IMR-90 (cell line): ENCODE measurements around the gene C11orf54. TPM values are rescaled to one million over a fixed set of nuclear protein-coding genes. Genes with fewer than 3 reads are reported as not detected.

ENCODE experiments used
- ATAC-seq: fragments of 200-7000 bp; cut with Tn5 transposase; 2 replicates; pipeline ENCODE4 v1.9.1; 2020; ENCODE audit warnings: low read depth, mild to moderate bottlenecking, moderate library complexity
- BruUV-seq: library from RNA; stranded (reverse); fragments of 400-500 nt; replicated peaks from 2 replicates; lab custom pipeline; 2021; lab: Mats Ljungman, UMichigan
- CTCF ChIA-PET: fragments of 300-600 bp; formaldehyde crosslinking; extraction: SDS; loops from one replicate; lab custom pipeline; 2021; ENCODE audit warnings: antibody characterized with exemption; lab: Yijun Ruan, JAX
- POLR2A ChIA-PET: fragments of 300-600 bp; sonication (Branson Sonifier 250); formaldehyde crosslinking; loops from one replicate; lab custom pipeline; 2022; ENCODE audit warnings: antibody characterized with exemption; ENCODE audit not compliant: unreplicated experiment; lab: Charles Lee
- DNase-seq: peaks from one replicate; pipeline ENCODE4 v3.0.0; 2013
- H2AFZ ChIP-seq: replicated peaks from 2 replicates; pipeline ENCODE3; 2013; ENCODE audit warnings: low read length, mild to moderate bottlenecking; ENCODE audit not compliant: poor library complexity
- H2AK5ac ChIP-seq: 2 replicates; pipeline ENCODE4 v1.6.1; 2013; ENCODE audit warnings: low read depth, low read length, inconsistent platforms
- H2AK9ac ChIP-seq: replicated peaks from 2 replicates; pipeline ENCODE3; 2013; ENCODE audit warnings: mild to moderate bottlenecking, low read depth, low read length, moderate library complexity; ENCODE audit not compliant: poor library complexity
- H2BK120ac ChIP-seq: 2 replicates; pipeline ENCODE4 v1.6.1; 2013; ENCODE audit warnings: low read depth, low read length, inconsistent platforms
- H2BK15ac ChIP-seq: 3 replicates; pipeline ENCODE4 v1.6.1; 2013; ENCODE audit warnings: low read depth, low read length, inconsistent platforms
- H2BK20ac ChIP-seq: 2 replicates; pipeline ENCODE4 v1.6.1; 2013; ENCODE audit warnings: low read depth, mild to moderate bottlenecking, inconsistent platforms, low read length, moderate library complexity
- H2BK5ac ChIP-seq: 2 replicates; pipeline ENCODE4 v1.6.1; 2013; ENCODE audit warnings: mild to moderate bottlenecking, low read depth, low read length, inconsistent platforms; ENCODE audit not compliant: poor library complexity, severe bottlenecking
- H3K14ac ChIP-seq: replicated peaks from 2 replicates; pipeline ENCODE4 v1.6.1; 2013; ENCODE audit warnings: low read depth, low read length, inconsistent platforms
- H3K18ac ChIP-seq: 2 replicates; pipeline ENCODE4 v1.6.1; 2013; ENCODE audit warnings: low read depth, low read length, control low read depth
- H3K23ac ChIP-seq: 2 replicates; pipeline ENCODE4 v1.6.1; 2013; ENCODE audit warnings: low read depth, low read length, inconsistent platforms
- H3K27ac ChIP-seq: 2 replicates; pipeline ENCODE4 v1.5.1; 2013; ENCODE audit warnings: mild to moderate bottlenecking, control low read depth, low read length; ENCODE audit not compliant: insufficient read depth
- H3K27me3 ChIP-seq: 2 replicates; pipeline ENCODE4 v1.6.1; 2013; ENCODE audit warnings: low read length; ENCODE audit not compliant: control insufficient read depth, insufficient read depth
- H3K36me3 ChIP-seq: 2 replicates; pipeline ENCODE4 v1.6.1; 2013; ENCODE audit warnings: low read length, mixed read lengths; ENCODE audit not compliant: control insufficient read depth, insufficient read depth
- H3K4ac ChIP-seq: 2 replicates; pipeline ENCODE4 v1.6.1; 2013; ENCODE audit warnings: low read depth, low read length, inconsistent platforms
- H3K4me1 ChIP-seq: 2 replicates; pipeline ENCODE4 v1.6.1; 2013; ENCODE audit warnings: low read length, mixed read lengths; ENCODE audit not compliant: control insufficient read depth, insufficient read depth
- H3K4me2 ChIP-seq: 2 replicates; pipeline ENCODE4 v1.6.1; 2013; ENCODE audit warnings: low read depth, mild to moderate bottlenecking, control low read depth, low read length, moderate library complexity
- H3K4me3 ChIP-seq: 2 replicates; pipeline ENCODE4 v1.5.1; 2013; ENCODE audit warnings: low read depth, mild to moderate bottlenecking, control low read depth, low read length, moderate library complexity; ENCODE audit not compliant: insufficient read depth
- H3K56ac ChIP-seq: 2 replicates; pipeline ENCODE4 v1.6.1; 2013; ENCODE audit warnings: low read length, inconsistent platforms; ENCODE audit not compliant: insufficient read depth; ENCODE audit errors: extremely low read depth
- H3K79me1 ChIP-seq, 2 experiments: 2 replicates each; pipeline ENCODE4 v1.6.1; 2013; ENCODE audit warnings: low read length in 2 of 2, inconsistent platforms in 1 of 2, low read depth in 1 of 2
- H3K9ac ChIP-seq: 2 replicates; pipeline ENCODE4 v1.6.1; 2013; ENCODE audit warnings: low read depth, low read length, control low read depth
- H3K9me1 ChIP-seq: 2 replicates; pipeline ENCODE4 v1.6.1; 2013; ENCODE audit warnings: low read length, inconsistent platforms; ENCODE audit not compliant: insufficient read depth
- H3K9me3 ChIP-seq: 2 replicates; pipeline ENCODE4 v1.6.1; 2013; ENCODE audit warnings: low read length; ENCODE audit not compliant: control insufficient read depth, insufficient read depth
- H4K20me1 ChIP-seq: 2 replicates; pipeline ENCODE4 v1.6.1; 2013; ENCODE audit warnings: low read length, inconsistent platforms; ENCODE audit not compliant: insufficient read depth
- H4K5ac ChIP-seq: 2 replicates; pipeline ENCODE4 v1.6.1; 2013; ENCODE audit warnings: mild to moderate bottlenecking, low read depth, low read length, control low read depth
- H4K8ac ChIP-seq, 2 experiments: 2 replicates each; pipeline ENCODE4 v1.6.1; 2013; ENCODE audit warnings: low read depth in 2 of 2, low read length in 2 of 2, control low read depth in 1 of 2, inconsistent platforms in 1 of 2
- H4K91ac ChIP-seq: 2 replicates; pipeline ENCODE4 v1.6.1; 2013; ENCODE audit warnings: low read depth, low read length, inconsistent platforms; ENCODE audit not compliant: insufficient read depth
- CHD1 ChIP-seq: IDR thresholded peaks from 2 replicates; pipeline ENCODE4 v1.6.1; 2012; ENCODE audit warnings: low read depth, low read length, improper control_type of control experiment
- NFE2L2 ChIP-seq: fragments of 150-350 bp; IDR thresholded peaks from 2 replicates; pipeline ENCODE4 v1.6.1; 2016; ENCODE audit warnings: low read depth, mild to moderate bottlenecking, low read length
- POLR2A ChIP-seq: IDR thresholded peaks from 2 replicates; pipeline ENCODE4 v1.6.1; 2012; ENCODE audit warnings: mild to moderate bottlenecking, low read depth, low read length
- RAD21 ChIP-seq: IDR thresholded peaks from 2 replicates; pipeline ENCODE4 v1.6.1; 2012; ENCODE audit warnings: low read length, improper control_type of control experiment
- RFX5 ChIP-seq: IDR thresholded peaks from 2 replicates; pipeline ENCODE4 v1.8.0; 2012; ENCODE audit warnings: low read depth, mild to moderate bottlenecking, low read length, moderate library complexity
- WGBS, 2 experiments: methylation state at CpG; one replicate each; pipeline versions ENCODE4 v1.1.5 to v1.1.7; 2013; ENCODE audit warnings: missing lambda C conversion rate in 2 of 2; ENCODE audit not compliant: insufficient read length in 1 of 2; ENCODE audit errors: extremely low coverage in 2 of 2; 5-methylcytosine and 5-hydroxymethylcytosine counted together
- dilution Hi-C: fragments of 300-500 bp; cut with HindIII; formaldehyde crosslinking; loops from one replicate; pipeline ENCODE4 v1.14.3; 2018; ENCODE audit warnings: low sequenced_read_pairs; ENCODE audit not compliant: unreplicated experiment
- in situ Hi-C: fragments of 300-500 bp; cut with MboI; formaldehyde crosslinking; loops from 3 replicates; pipeline ENCODE4 v1.14.3; 2019; ENCODE audit warnings: low sequenced_read_pairs, inconsistent platforms, mixed read lengths
- intact Hi-C: fragments of 100-400 bp; cut with micrococcal nuclease; formaldehyde crosslinking; loops from 2 replicates; pipeline ENCODE4 v1.10.0; 2022
- polyA plus RNA-seq, 3 experiments: library from polyadenylated mRNA; depleted of rRNA; stranded (reverse); fragments of >200 nt; gene quantifications; 2 replicates each; pipeline ENCODE4 v1.2.3, GENCODE V29; 2012; ENCODE audit warnings: low replicate concordance in 1 of 3
- total RNA-seq: library from RNA; depleted of rRNA; stranded (reverse); fragments of >200 nt; gene quantifications from 2 replicates; pipeline ENCODE4 v1.2.3, GENCODE V29; 2012
- TF ChIP-seq, protein P1 (sequence below): conservative IDR thresholded peaks from 2 replicates; pipeline ENCODE4 v1.5.1; 2012; ENCODE audit warnings: mild to moderate bottlenecking, low read depth, low read length, improper control_type of control experiment
- TF ChIP-seq, protein P2 (sequence below): fragments of 150-350 bp; IDR thresholded peaks from 2 replicates; pipeline ENCODE4 v1.6.1; 2017; ENCODE audit warnings: mild to moderate bottlenecking, antibody characterized with exemption, low read length, low read depth

Gene C11orf54
- total and polyA plus RNA-seq, 2 of the 4 experiments (the other 2 are of a cell fraction) = 13.7 to 16.0 TPM

DNA sequence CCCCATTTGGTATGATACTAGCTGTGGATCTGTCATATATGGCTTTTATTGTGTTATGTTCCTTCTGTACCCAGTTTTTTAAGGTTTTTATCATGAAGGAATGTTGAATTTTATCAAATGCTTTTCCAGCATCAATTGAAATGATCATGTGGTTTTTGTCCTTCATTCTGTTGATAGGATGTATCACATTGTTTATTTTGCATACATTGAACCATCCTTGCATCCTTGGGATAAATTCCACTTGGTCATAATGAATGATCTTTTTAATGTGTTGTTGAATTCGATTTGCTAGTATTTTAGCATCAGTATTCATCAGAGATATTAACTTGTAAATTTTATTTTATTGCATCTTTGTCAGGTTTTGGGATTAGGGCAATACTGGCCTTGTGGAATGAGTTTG is 31.2 kb upstream of the C11orf54 start:
- ChIA-PET POLR2A (no interaction called here), CTCF (no interaction called here)

More for the DNA sequence above, 31.2 kb upstream of the C11orf54 start:
- Histone ChIP-seq H3K23ac (no peak overlapping the region), H2AK5ac (no peak overlapping the region), H2BK20ac (no peak overlapping the region), H3K9me3 (peaks cover 2% of the 10 kb centered on the region), H3K4me1 (no peaks in the 10 kb centered on the region), H3K27me3 (no peaks in the 10 kb centered on the region), H4K20me1 (no peaks in the 10 kb centered on the region), H3K9ac (no peak overlapping the region), H3K9me1 (0 out of 2 replicates have a peak, but pooled peaks cover 3% of the 10 kb centered on the region), H3K4me3 (no peak overlapping the region), H2BK5ac (no peak overlapping the region), H4K5ac (no peak overlapping the region), H3K4me2 (no peak overlapping the region), H2AK9ac (no peak overlapping the region), H3K27ac (no peak overlapping the region), H3K36me3 (peaks cover 11% of the 10 kb centered on the region), H2BK15ac (no peak overlapping the region), H3K4ac (no peak overlapping the region), H4K91ac (no peak overlapping the region), H2BK120ac (no peak overlapping the region), H3K79me1 (peaks cover 15 to 16% of the 10 kb centered on the region in 2 experiments), H4K8ac (no peak overlapping the region), H3K14ac (no peak overlapping the region), H3K56ac (no peak overlapping the region), H3K18ac (no peak overlapping the region), H2AFZ (no peak overlapping the region)
- TF ChIP-seq RFX5 (no peak), POLR2A (no peak), RAD21 (no peak), CHD1 (no peak), NFE2L2 (no peak)
- TF ChIP-seq, protein P1, sequence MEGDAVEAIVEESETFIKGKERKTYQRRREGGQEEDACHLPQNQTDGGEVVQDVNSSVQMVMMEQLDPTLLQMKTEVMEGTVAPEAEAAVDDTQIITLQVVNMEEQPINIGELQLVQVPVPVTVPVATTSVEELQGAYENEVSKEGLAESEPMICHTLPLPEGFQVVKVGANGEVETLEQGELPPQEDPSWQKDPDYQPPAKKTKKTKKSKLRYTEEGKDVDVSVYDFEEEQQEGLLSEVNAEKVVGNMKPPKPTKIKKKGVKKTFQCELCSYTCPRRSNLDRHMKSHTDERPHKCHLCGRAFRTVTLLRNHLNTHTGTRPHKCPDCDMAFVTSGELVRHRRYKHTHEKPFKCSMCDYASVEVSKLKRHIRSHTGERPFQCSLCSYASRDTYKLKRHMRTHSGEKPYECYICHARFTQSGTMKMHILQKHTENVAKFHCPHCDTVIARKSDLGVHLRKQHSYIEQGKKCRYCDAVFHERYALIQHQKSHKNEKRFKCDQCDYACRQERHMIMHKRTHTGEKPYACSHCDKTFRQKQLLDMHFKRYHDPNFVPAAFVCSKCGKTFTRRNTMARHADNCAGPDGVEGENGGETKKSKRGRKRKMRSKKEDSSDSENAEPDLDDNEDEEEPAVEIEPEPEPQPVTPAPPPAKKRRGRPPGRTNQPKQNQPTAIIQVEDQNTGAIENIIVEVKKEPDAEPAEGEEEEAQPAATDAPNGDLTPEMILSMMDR = no peak
- TF ChIP-seq, protein P2, sequence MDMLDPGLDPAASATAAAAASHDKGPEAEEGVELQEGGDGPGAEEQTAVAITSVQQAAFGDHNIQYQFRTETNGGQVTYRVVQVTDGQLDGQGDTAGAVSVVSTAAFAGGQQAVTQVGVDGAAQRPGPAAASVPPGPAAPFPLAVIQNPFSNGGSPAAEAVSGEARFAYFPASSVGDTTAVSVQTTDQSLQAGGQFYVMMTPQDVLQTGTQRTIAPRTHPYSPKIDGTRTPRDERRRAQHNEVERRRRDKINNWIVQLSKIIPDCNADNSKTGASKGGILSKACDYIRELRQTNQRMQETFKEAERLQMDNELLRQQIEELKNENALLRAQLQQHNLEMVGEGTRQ = no peak
- DNase-seq (no peak), ATAC-seq (no peak)
- BruUV-seq = no TSS peak
- WGBS, 2 experiments = no CpG with 5 or more reads among the region's 1 CpG
- dilution Hi-C loops (no loop called here), intact Hi-C loops (no loop called here), in situ Hi-C loops (no loop called here)
